OCI-LY7 (cell line): ENCODE data around the gene FHIT. TPM values are rescaled to one million over a fixed set of nuclear protein-coding genes. Genes with fewer than 3 reads are reported as not detected.

Source experiments
- BruUV-seq: library from RNA; stranded (reverse); fragments of 400-500 nt; replicated peaks from 2 replicates; lab custom pipeline; 2021; lab: Mats Ljungman, UMichigan
- CTCF ChIA-PET: fragments of 300-600 bp; sonication (Branson Sonifier 250); formaldehyde crosslinking; loops from one replicate; lab custom pipeline; 2022; ENCODE audit warnings: antibody characterized with exemption; ENCODE audit not compliant: unreplicated experiment; lab: Charles Lee
- POLR2A ChIA-PET: fragments of 300-600 bp; sonication (Branson Sonifier 250); formaldehyde crosslinking; loops from one replicate; lab custom pipeline; 2022; ENCODE audit warnings: antibody characterized with exemption; lab: Charles Lee
- DNase-seq: peaks from one replicate; pipeline ENCODE4 v3.0.0-alpha.2; 2015; ENCODE audit warnings: low spot score
- H2AFZ ChIP-seq: fragments of 200-600 bp; sonication (generic), shearing (Covaris generic); 2 replicates; pipeline ENCODE4 v1.6.1; 2014; ENCODE audit warnings: mild to moderate bottlenecking, antibody characterized with exemption, low read length, moderate library complexity
- H3K27ac ChIP-seq: fragments of 200-600 bp; sonication (generic); 2 replicates; pipeline ENCODE4 v1.5.1; 2014; ENCODE audit warnings: mixed run types, low read depth, mild to moderate bottlenecking, moderate library complexity, low read length, inconsistent platforms; ENCODE audit not compliant: poor library complexity, severe bottlenecking
- H3K36me3 ChIP-seq: fragments of 200-600 bp; sonication (generic); 2 replicates; pipeline ENCODE4 v1.6.1; 2014; ENCODE audit warnings: mild to moderate bottlenecking, antibody characterized with exemption, low read length, moderate library complexity, mixed read lengths; ENCODE audit not compliant: insufficient read depth
- H3K4me1 ChIP-seq: fragments of 200-600 bp; sonication (generic); 2 replicates; pipeline ENCODE4 v1.5.1; 2014; ENCODE audit warnings: mild to moderate bottlenecking, low read length; ENCODE audit not compliant: insufficient read depth, poor library complexity, severe bottlenecking
- H3K4me2 ChIP-seq: fragments of 200-600 bp; sonication (generic); 2 replicates; pipeline ENCODE4 v1.6.1; 2014; ENCODE audit warnings: mild to moderate bottlenecking, low read length
- H3K4me3 ChIP-seq: fragments of 200-600 bp; sonication (generic); 2 replicates; pipeline ENCODE4 v1.5.1; 2014; ENCODE audit warnings: mild to moderate bottlenecking, low read depth, low read length; ENCODE audit not compliant: poor library complexity, severe bottlenecking
- H3K79me2 ChIP-seq: fragments of 200-600 bp; sonication (generic); 2 replicates; pipeline ENCODE4 v1.6.1; 2016; ENCODE audit warnings: low read depth, mild to moderate bottlenecking, low read length, moderate library complexity, mixed read lengths; ENCODE audit not compliant: insufficient read depth
- H3K9me2 ChIP-seq: fragments of 200-600 bp; sonication (generic); 2 replicates; pipeline ENCODE4 v1.6.1; 2016; ENCODE audit warnings: mild to moderate bottlenecking, low read length, mixed read lengths; ENCODE audit not compliant: insufficient read depth
- H3K9me3 ChIP-seq: fragments of 200-600 bp; sonication (generic); 2 replicates; pipeline ENCODE4 v1.6.1; 2014; ENCODE audit warnings: mild to moderate bottlenecking, mixed run types, low read length, mixed read lengths
- H4K20me1 ChIP-seq: fragments of 200-600 bp; sonication (generic); 2 replicates; pipeline ENCODE4 v1.6.1; 2014; ENCODE audit warnings: mild to moderate bottlenecking, antibody characterized with exemption, low read length, moderate library complexity, mixed read lengths; ENCODE audit not compliant: insufficient read depth
- EZH2phosphoT487 ChIP-seq: fragments of 200-600 bp; sonication (generic); IDR thresholded peaks from 2 replicates; pipeline ENCODE4 v1.6.1; 2018; ENCODE audit warnings: low read depth, borderline replicate concordance, mild to moderate bottlenecking, mixed run types, antibody characterized with exemption, low read length, moderate library complexity, mixed read lengths
- intact Hi-C: fragments of 100-400 bp; cut with micrococcal nuclease; formaldehyde crosslinking; loops from one replicate; pipeline ENCODE4 v1.10.0; 2022; ENCODE audit not compliant: unreplicated experiment
- total RNA-seq, 2 experiments: library from RNA; depleted of rRNA in 1 of 2; stranded (reverse); fragments of >200 nt in 1 of 2; shearing (Covaris generic) in 1 of 2; gene quantifications; 2 replicates each; pipeline ENCODE4 v1.2.3, GENCODE V29; 2014 to 2022
- TF ChIP-seq, protein P1 (sequence below): fragments of 200-600 bp; sonication (generic); conservative IDR thresholded peaks from 2 replicates; pipeline ENCODE4 v1.5.1; 2014; ENCODE audit warnings: mild to moderate bottlenecking, antibody characterized with exemption, low read length, moderate library complexity, mixed read lengths

Gene FHIT
- total RNA-seq, 2 experiments from 2014 or later, result 5.0 to 10.9 TPM

GRCh38 chr3:59854061-59854709 is 1397.1 kb downstream of the FHIT start:
- Histone ChIP-seq H3K4me1 (no peaks in the 10 kb centered on the region), H3K9me3 (no peaks in the 10 kb centered on the region), H3K9me2 (no peaks in the 10 kb centered on the region), H3K79me2 (no peaks in the 10 kb centered on the region), H4K20me1 (no peaks in the 10 kb centered on the region), H2AFZ (no peak overlapping the region), H3K27ac (no peak overlapping the region), H3K4me2 (no peak overlapping the region), H3K36me3 (no peaks in the 10 kb centered on the region), H3K4me3 (no peak overlapping the region)
- intact Hi-C loops, result no loop called here
- no peak for TF ChIP-seq EZH2phosphoT487
- TF ChIP-seq, protein P1, sequence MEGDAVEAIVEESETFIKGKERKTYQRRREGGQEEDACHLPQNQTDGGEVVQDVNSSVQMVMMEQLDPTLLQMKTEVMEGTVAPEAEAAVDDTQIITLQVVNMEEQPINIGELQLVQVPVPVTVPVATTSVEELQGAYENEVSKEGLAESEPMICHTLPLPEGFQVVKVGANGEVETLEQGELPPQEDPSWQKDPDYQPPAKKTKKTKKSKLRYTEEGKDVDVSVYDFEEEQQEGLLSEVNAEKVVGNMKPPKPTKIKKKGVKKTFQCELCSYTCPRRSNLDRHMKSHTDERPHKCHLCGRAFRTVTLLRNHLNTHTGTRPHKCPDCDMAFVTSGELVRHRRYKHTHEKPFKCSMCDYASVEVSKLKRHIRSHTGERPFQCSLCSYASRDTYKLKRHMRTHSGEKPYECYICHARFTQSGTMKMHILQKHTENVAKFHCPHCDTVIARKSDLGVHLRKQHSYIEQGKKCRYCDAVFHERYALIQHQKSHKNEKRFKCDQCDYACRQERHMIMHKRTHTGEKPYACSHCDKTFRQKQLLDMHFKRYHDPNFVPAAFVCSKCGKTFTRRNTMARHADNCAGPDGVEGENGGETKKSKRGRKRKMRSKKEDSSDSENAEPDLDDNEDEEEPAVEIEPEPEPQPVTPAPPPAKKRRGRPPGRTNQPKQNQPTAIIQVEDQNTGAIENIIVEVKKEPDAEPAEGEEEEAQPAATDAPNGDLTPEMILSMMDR, result no peak
- ChIA-PET CTCF (no interaction called here), POLR2A (interaction anchor here (0.7 to 0.8 kb wide), 2 partner anchors 9 to 402 kb away, joined by 3 read pairs; no protein-coding TSS in a partner anchor)
- no TSS peak for BruUV-seq
- DNase-seq, result no peak

DNA sequence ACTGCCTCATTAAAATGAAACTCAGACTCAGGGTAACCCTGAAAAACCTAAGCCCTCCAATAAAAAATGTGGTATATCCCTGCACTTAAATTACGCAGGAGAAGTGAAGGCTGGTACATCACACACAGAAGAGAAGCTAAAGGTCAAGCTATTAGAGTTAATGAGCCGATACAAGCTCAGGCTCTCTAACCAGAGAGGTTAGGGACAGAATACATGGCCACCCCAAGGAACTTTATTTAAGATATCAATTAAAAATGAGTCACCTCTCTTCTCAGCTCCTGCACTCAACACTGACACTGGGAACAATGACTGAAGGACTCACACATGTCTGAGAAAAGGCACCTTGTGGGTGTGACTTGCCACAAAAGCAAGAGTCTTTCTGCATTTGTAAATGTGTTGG is 1400.8 kb downstream of the FHIT start:
- Histone ChIP-seq H3K36me3 (no peaks in the 10 kb centered on the region), H2AFZ (no peak overlapping the region), H3K9me3 (no peaks in the 10 kb centered on the region), H3K4me3 (no peak overlapping the region), H3K4me2 (no peak overlapping the region), H3K4me1 (no peaks in the 10 kb centered on the region), H3K27ac (no peak overlapping the region), H3K79me2 (no peaks in the 10 kb centered on the region), H4K20me1 (no peaks in the 10 kb centered on the region), H3K9me2 (no peaks in the 10 kb centered on the region)
- CTCF ChIA-PET, result no interaction called here
- intact Hi-C loops, result no loop called here
- TF ChIP-seq, protein P1, result no peak
- no peak for TF ChIP-seq EZH2phosphoT487
- DNase-seq, result no peak
- POLR2A ChIA-PET, result interaction anchor here (0.9 to 2.5 kb wide), 3 partner anchors 10 to 38 kb away, joined by 3 to 8 read pairs (median 4); no protein-coding TSS in a partner anchor
- BruUV-seq, result no TSS peak

DNA sequence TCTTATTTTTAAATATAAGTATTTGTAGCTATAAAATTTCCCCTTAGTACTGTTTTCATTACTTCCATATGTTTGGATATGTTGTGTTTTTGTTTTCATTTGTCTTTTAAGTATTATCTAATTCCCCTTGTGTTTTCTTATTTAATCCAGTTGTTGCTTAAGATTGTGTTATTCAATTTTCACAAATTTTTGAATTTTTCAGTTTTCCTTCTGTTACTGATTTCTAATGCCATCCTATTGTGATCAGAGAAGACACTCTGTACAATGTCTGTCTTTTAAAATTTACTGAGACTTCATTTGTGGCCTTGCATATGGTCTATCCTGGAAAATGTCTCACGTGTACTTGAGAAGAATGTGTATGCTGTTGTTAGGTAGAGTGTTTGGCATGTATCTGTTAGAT is 1405.9 kb downstream of the FHIT start:
- intact Hi-C loops, result loop anchor here (10.0 kb wide), 1 partner anchor 391 kb away; no protein-coding TSS in a partner anchor
- no peak for DNase-seq
- Histone ChIP-seq H3K9me3 (no peaks in the 10 kb centered on the region), H3K4me1 (no peaks in the 10 kb centered on the region), H3K4me3 (no peak overlapping the region), H2AFZ (no peak overlapping the region), H3K79me2 (no peaks in the 10 kb centered on the region), H3K4me2 (no peak overlapping the region), H4K20me1 (no peaks in the 10 kb centered on the region), H3K36me3 (no peaks in the 10 kb centered on the region), H3K9me2 (no peaks in the 10 kb centered on the region), H3K27ac (no peak overlapping the region)
- CTCF ChIA-PET, result no interaction called here
- TF ChIP-seq, protein P1, result no peak
- no peak for TF ChIP-seq EZH2phosphoT487
- no TSS peak for BruUV-seq
- POLR2A ChIA-PET, result interaction anchor here (1.0 kb wide), 1 partner anchor 9 kb away, joined by 3 read pairs; no protein-coding TSS in a partner anchor
